Prostate gland (tissue), 2 donors: ENCODE results near the gene THRB.

ENCODE experiments used
- CTCF ChIP-seq, 4 experiments: fragments of 200-600 bp in 2 of 4; fragments of 450-650 bp in 2 of 4; sonication (generic) in 2 of 4; IDR thresholded peaks; 1 replicate in 3 of 4; 2 replicates in 1 of 4; pipeline ENCODE4 v1.5.1; 2016 to 2019; ENCODE audit warnings: antibody characterized with exemption in 4 of 4, mild to moderate bottlenecking in 2 of 4, moderate library complexity in 2 of 4
- POLR2A ChIP-seq: fragments of 450-650 bp; IDR thresholded peaks from one replicate; pipeline ENCODE4 v1.6.1; 2016; ENCODE audit warnings: antibody characterized with exemption, mild to moderate bottlenecking
- POLR2AphosphoS5 ChIP-seq: sonication (generic); formaldehyde crosslinking; IDR thresholded peaks from one replicate; pipeline ENCODE4 v1.6.1; 2017; ENCODE audit warnings: antibody characterized with exemption

GRCh38 chr3:24198728-24199127, 295.9 kb downstream of the THRB start:
- no peak for TF ChIP-seq CTCF (IDR thresholded peaks at IDR 0.05)
- TF ChIP-seq POLR2A = no peak
- TF ChIP-seq POLR2AphosphoS5 = no peak
